Stomach (tissue), 9 donors: ENCODE measurements around the gene MGME1. TPM values are rescaled to one million over a fixed set of nuclear protein-coding genes. Genes with fewer than 3 reads are reported as not detected.

Source experiments
- DNase-seq, 2 donors: peaks; one replicate each; pipeline versions ENCODE4 v3.0.0 to v3.0.0-alpha.2; 2013 to 2019
- H3K27ac ChIP-seq, 5 donors: fragments of 200-600 bp in 4 of 5; sonication (generic) in 4 of 5; one replicate each; pipeline ENCODE4 v1.5.1; 2013 to 2019; ENCODE audit warnings: mild to moderate bottlenecking in 1 of 5, moderate library complexity in 1 of 5
- H3K27me3 ChIP-seq, 3 donors: fragments of 200-600 bp; sonication (generic); one replicate each; pipeline ENCODE4 v1.5.1; 2017 to 2019; ENCODE audit warnings: mixed run types in 1 of 3
- H3K36me3 ChIP-seq, 4 donors: fragments of 200-600 bp; sonication (generic); 1 replicate in 3 of 4; 2 replicates in 1 of 4; pipeline ENCODE4 v1.5.1; 2016 to 2019
- H3K4me1 ChIP-seq, 4 donors: fragments of 200-600 bp; sonication (generic); one replicate each; pipeline ENCODE4 v1.5.1; 2016 to 2019
- H3K4me3 ChIP-seq, 4 donors: fragments of 200-600 bp; sonication (generic) in 3 of 4; one replicate each; pipeline ENCODE4 v1.5.1; 2016 to 2019; ENCODE audit warnings: mild to moderate bottlenecking in 1 of 4
- H3K9me3 ChIP-seq, 4 donors: fragments of 200-600 bp; sonication (generic); one replicate each; pipeline ENCODE4 v1.5.1; 2016 to 2019
- CTCF ChIP-seq, 7 experiments: fragments of 450-650 bp in 4 of 7; fragments of 200-600 bp in 3 of 7; sonication (generic) in 3 of 7; IDR thresholded peaks; one replicate each; pipeline ENCODE4 v1.5.1; 2016 to 2019; ENCODE audit warnings: antibody characterized with exemption in 7 of 7, control low read depth in 2 of 7, mild to moderate bottlenecking in 1 of 7
- EP300 ChIP-seq: sonication (generic); formaldehyde crosslinking; IDR thresholded peaks from one replicate; pipeline ENCODE4 v1.6.1; 2017; ENCODE audit warnings: antibody characterized with exemption
- POLR2A ChIP-seq, 4 donors: fragments of 450-650 bp; IDR thresholded peaks; one replicate each; pipeline ENCODE4 v1.6.1; 2016; ENCODE audit warnings: antibody characterized with exemption in 4 of 4, control low read depth in 2 of 4, mild to moderate bottlenecking in 1 of 4, moderate library complexity in 1 of 4
- POLR2AphosphoS5 ChIP-seq, 3 donors: sonication (generic); formaldehyde crosslinking; IDR thresholded peaks; one replicate each; pipeline ENCODE4 v1.6.1; 2016; ENCODE audit warnings: antibody characterized with exemption in 3 of 3
- WGBS, 5 donors: extraction: QIAGEN DNeasy Blood & Tissue Kit in 3 of 5; methylation state at CpG; one replicate each; pipeline versions ENCODE4 v1.1.5 to v1.1.7; 2013 to 2018; 5-methylcytosine and 5-hydroxymethylcytosine counted together
- intact Hi-C: fragments of 100-400 bp; cut with DNase I; formaldehyde crosslinking; loops from one replicate; pipeline ENCODE4 v1.15.1; 2023; ENCODE audit warnings: low total_unique reads
- polyA plus RNA-seq, 3 donors: library from polyadenylated mRNA; stranded (reverse); fragments of 200-250 nt; gene quantifications; one replicate each; pipeline ENCODE4 v1.2.3, GENCODE V29; 2013
- total RNA-seq, 5 donors: library from RNA; depleted of rRNA; stranded (reverse); fragments of >200 nt; gene quantifications; one replicate each; pipeline versions ENCODE4 v1.1.0 to v1.2.3, GENCODE V29; 2014 to 2016
- donor health status: healthy with polysubstance abuse.
- donor health status: Bipolar disorder and iron deficiency.
- donor health status: healthy.

The MGME1 gene
- total and polyA plus RNA-seq, 8 donors: 2.3 to 19.1 (median 8.3) TPM

GRCh38 chr20:18011482-18011881, 42.7 kb downstream of the MGME1 start:
- peaks cover 15 to 20% (median 18%) of the 10 kb centered on the region in 4 donors for H3K4me1 ChIP-seq
- H3K36me3 ChIP-seq: no peaks in the 10 kb centered on the region
- WGBS, 5 donors: 90 to 94% (median 94%) methylated on average over 14 of the region's 14 CpGs
- H3K9me3 ChIP-seq: no peaks in the 10 kb centered on the region
- H3K4me3 ChIP-seq: no peak overlapping the region
- TF ChIP-seq POLR2AphosphoS5 (IDR thresholded peaks at IDR 0.05) (no peak), POLR2A (IDR thresholded peaks at IDR 0.05) (no peak), CTCF (IDR thresholded peaks at IDR 0.05) (no peak), EP300 (no peak)
- H3K27ac ChIP-seq: no peak overlapping the region
- DNase-seq: no peak
- no peaks in the 10 kb centered on the region for H3K27me3 ChIP-seq
- intact Hi-C loops: no loop called here

- 91 to 94% (median 93%) methylated on average over 20 to 21 of the region's 21 CpGs for WGBS, 5 donors
- TF ChIP-seq EP300 (no peak), POLR2AphosphoS5 (IDR thresholded peaks at IDR 0.05) (no peak), CTCF (IDR thresholded peaks at IDR 0.05) (no peak), POLR2A (IDR thresholded peaks at IDR 0.05) (no peak)
- no peaks in the 10 kb centered on the region for H3K27me3 ChIP-seq
- H3K36me3 ChIP-seq: no peaks in the 10 kb centered on the region
- H3K9me3 ChIP-seq: no peaks in the 10 kb centered on the region
- peaks cover 11 to 14% (median 12%) of the 10 kb centered on the region in 4 donors for H3K4me1 ChIP-seq
- H3K4me3 ChIP-seq: no peak overlapping the region
- intact Hi-C loops: no loop called here
- H3K27ac ChIP-seq: no peak overlapping the region
- no peak for DNase-seq
Measured at GRCh38 chr20:18011951-18012645, 43.3 kb downstream of the MGME1 start.

- H3K27me3 ChIP-seq: no peaks in the 10 kb centered on the region
- no peak overlapping the region for H3K4me3 ChIP-seq
- no peak overlapping the region for H3K27ac ChIP-seq
- TF ChIP-seq POLR2AphosphoS5 (IDR thresholded peaks at IDR 0.05) (no peak), EP300 (no peak), CTCF (IDR thresholded peaks at IDR 0.05) (no peak), POLR2A (IDR thresholded peaks at IDR 0.05) (no peak)
- no peak for DNase-seq
- intact Hi-C loops: no loop called here
- H3K4me1 ChIP-seq: peaks cover 4 to 6% (median 5%) of the 10 kb centered on the region in 4 donors
- no peaks in the 10 kb centered on the region for H3K36me3 ChIP-seq
- no peaks in the 10 kb centered on the region for H3K9me3 ChIP-seq
- WGBS, 5 donors: 95 to 98% (median 96%) methylated on average over 2 of the region's 2 CpGs
Measured at GRCh38 chr20:18012901-18013300, 44.1 kb downstream of the MGME1 start.

GRCh38 chr20:18014411-18014810, 45.6 kb downstream of the MGME1 start:
- no peaks in the 10 kb centered on the region for H3K9me3 ChIP-seq
- H3K27me3 ChIP-seq: no peaks in the 10 kb centered on the region
- H3K4me1 ChIP-seq: peaks cover 0 to 4% (median 0%) of the 10 kb centered on the region in 4 donors
- H3K4me3 ChIP-seq: no peak overlapping the region
- intact Hi-C loops: no loop called here
- DNase-seq: no peak
- WGBS, 5 donors: 75 to 92% (median 81%) methylated on average over 6 of the region's 6 CpGs
- no peaks in the 10 kb centered on the region for H3K36me3 ChIP-seq
- H3K27ac ChIP-seq: no peak overlapping the region
- TF ChIP-seq EP300 (no peak), CTCF (IDR thresholded peaks at IDR 0.05) (no peak), POLR2A (IDR thresholded peaks at IDR 0.05) (no peak), POLR2AphosphoS5 (IDR thresholded peaks at IDR 0.05) (no peak)
